ENCODE results near the gene LRRFIP1.

Gene LRRFIP1

DNA sequence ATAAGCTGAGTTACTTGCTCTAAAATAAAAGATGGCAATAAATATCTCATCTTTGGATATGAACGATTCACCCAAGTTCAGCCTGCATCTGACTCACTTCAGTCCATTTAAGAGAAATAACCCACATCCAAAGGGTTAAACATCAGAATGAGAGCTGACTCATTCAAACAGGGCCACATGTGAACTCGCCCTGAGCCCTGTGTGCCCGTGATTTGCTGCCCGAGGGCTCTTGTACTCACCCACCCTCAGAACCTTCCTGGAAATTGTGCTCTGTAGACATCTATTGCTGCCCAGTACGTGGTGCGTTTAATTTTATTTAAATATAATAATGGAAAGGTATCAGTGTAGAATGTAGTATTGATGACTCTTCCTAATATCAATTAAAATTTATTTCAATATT is 104.3 kb downstream of the LRRFIP1 start:
- Histone ChIP-seq H3K4me3 (ENCODE audit: low read length) (no peak overlapping the region), H3K36me3 (ENCODE audit: insufficient read depth, low read depth, low read length) (peaks cover 6% of the 10 kb centered on the region; the same call in 1 of the 2 replicates), H3K4me1 (ENCODE audit: insufficient read depth, low read length) (peaks cover 43% of the 10 kb centered on the region), H3K9ac (ENCODE audit: low read depth, low read length) (no peak overlapping the region), H3K27ac (ENCODE audit: low read length) (no peak overlapping the region), H3K27me3 (ENCODE audit: insufficient read depth, low read length) (no peaks in the 10 kb centered on the region), H3K9me3 (ENCODE audit: insufficient read depth, low read depth, low read length) (no peaks in the 10 kb centered on the region)

DNA sequence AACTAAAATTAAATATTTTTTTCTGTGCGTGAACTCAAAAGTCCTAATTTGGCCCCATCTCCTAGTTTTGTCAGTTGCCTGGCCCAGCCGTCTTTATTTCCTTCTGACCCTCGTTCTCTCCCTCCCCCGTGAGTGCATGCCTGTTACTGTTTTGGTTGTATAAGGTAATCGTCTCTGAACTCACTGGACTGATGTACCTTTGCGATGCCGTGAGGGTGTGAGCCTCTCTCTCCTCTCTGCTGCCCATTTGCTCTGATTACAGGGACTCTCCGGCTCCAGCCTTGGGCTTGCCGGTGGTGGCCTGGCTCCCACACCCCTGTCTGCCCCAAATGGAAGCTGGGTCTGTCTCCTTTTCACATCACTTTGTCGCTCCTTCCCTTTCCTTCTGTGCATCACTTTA is 104.7 kb downstream of the LRRFIP1 start:
- peaks cover 43% of the 10 kb centered on the region for H3K4me1 ChIP-seq (ENCODE audit: insufficient read depth, low read length)
- H3K9ac ChIP-seq (ENCODE audit: low read depth, low read length): no peak overlapping the region
- no peaks in the 10 kb centered on the region for H3K9me3 ChIP-seq (ENCODE audit: insufficient read depth, low read depth, low read length)
- no peak overlapping the region for H3K27ac ChIP-seq (ENCODE audit: low read length)
- peaks cover 6% of the 10 kb centered on the region; the same call in 1 of the 2 replicates for H3K36me3 ChIP-seq (ENCODE audit: insufficient read depth, low read depth, low read length)
- H3K27me3 ChIP-seq (ENCODE audit: insufficient read depth, low read length): no peaks in the 10 kb centered on the region
- no peak overlapping the region for H3K4me3 ChIP-seq (ENCODE audit: low read length)

DNA sequence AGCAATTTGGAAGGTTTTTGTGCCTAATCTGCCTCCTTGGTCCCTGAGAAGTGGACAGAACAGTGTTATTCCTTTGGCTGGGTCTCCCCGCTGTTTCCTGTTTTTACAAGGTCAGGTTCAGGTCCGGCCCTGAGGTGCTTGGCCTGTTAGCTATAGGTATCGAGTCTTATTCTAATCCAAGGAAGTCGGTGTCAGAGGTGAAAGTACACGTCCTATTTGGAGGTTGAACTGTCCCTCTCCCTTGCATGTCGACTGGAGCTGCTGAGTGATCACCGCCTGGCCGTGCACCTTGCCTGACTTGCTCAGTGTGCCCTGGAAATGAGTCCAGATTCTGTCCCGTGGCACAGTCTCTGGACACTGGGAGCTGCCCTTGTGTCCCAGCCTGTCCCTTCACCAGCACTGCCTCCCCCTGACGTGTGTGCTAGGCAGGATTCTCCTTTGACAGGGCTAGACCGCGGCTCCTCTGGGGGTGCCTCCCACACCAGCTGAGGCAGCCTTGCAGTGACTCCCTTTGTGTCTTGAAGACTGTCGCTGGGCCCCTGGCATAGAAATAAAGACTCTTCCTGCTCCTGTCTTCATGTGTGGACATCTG is 105.5 kb downstream of the LRRFIP1 start:
- Histone ChIP-seq H3K4me3 (ENCODE audit: low read length) (no peak overlapping the region), H3K9me3 (ENCODE audit: insufficient read depth, low read depth, low read length) (no peaks in the 10 kb centered on the region), H3K36me3 (ENCODE audit: insufficient read depth, low read depth, low read length) (peaks cover 8% of the 10 kb centered on the region; the same call in 1 of the 2 replicates), H3K4me1 (ENCODE audit: insufficient read depth, low read length) (peaks cover 43% of the 10 kb centered on the region), H3K27ac (ENCODE audit: low read length) (no peak overlapping the region), H3K27me3 (ENCODE audit: insufficient read depth, low read length) (no peaks in the 10 kb centered on the region), H3K9ac (ENCODE audit: low read depth, low read length) (no peak overlapping the region)

DNA sequence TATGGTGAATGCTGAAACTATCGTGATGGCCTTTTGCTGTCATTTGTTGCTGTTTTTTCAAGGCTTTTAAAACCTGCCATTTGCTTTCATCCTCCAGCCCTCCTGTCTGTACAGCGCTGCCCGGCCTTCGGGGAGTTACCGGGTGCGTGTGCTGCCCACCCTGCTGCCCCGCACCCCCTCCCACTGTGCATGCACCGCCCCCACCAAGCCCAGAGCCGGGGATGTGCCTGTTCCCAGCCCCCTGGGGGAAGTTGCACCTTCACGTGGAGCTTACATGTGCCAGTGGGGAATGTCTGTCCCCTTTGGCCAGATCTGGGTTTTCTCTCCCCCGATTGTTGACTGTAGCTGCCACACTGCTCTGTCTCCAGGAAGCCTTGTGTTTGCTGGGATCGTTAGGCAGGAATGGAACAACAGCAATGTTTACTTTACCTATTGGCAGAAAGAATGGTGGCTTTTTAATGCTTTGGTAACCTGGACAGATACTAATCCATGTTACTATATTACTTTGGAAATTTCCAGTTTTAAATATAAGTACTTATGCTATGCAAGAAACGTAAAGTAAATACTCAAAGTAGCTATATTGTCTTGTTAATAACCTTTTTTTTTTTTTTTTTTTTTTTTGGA is 106.4 kb downstream of the LRRFIP1 start:
- H3K4me3 ChIP-seq (ENCODE audit: low read length): no peak overlapping the region
- H3K9ac ChIP-seq (ENCODE audit: low read depth, low read length): 0 out of 2 replicates have a peak overlapping the region, but pooled peaks have one; percentile 17
- no peaks in the 10 kb centered on the region for H3K9me3 ChIP-seq (ENCODE audit: insufficient read depth, low read depth, low read length)
- no peak overlapping the region for H3K27ac ChIP-seq (ENCODE audit: low read length)
- peaks cover 40% of the 10 kb centered on the region for H3K4me1 ChIP-seq (ENCODE audit: insufficient read depth, low read length)
- no peaks in the 10 kb centered on the region for H3K27me3 ChIP-seq (ENCODE audit: insufficient read depth, low read length)
- H3K36me3 ChIP-seq (ENCODE audit: insufficient read depth, low read depth, low read length): peaks cover 11% of the 10 kb centered on the region; the same call in 1 of the 2 replicates

DNA sequence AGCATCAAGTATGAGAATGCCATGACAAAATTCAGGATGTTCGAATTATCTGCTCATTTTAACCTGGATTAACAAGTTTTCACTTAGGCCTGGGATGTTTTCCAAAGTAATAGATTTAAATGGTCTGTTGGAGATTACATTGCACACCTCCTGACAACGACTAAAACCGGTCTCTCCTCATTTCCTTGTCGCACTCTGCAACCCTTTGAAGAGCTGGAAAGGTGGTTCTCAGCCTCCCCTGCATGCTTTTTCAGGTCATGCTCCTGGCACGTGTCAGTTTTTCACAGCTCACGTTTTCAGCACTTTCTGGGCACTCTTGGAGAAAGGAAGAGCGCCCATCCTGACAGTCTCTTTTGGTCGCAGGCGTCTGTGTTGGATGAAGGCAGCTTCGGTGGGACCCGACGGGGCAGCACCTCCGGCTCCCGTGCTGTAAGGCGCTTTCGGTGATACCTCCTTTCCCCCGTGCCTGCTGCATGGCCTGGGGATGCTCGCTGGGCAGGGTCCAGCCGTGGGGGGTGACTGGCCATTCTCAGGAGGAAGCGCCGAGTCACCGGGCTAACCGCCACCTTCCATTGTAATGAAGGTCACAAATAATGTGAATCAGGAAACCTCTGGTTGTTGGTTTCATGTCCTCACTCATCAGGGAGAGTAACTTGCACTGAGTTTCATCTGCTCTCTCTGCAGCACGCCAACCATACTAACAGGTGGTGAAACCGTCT is 107.7 kb downstream of the LRRFIP1 start:
- Histone ChIP-seq H3K9me3 (ENCODE audit: insufficient read depth, low read depth, low read length) (no peaks in the 10 kb centered on the region), H3K4me3 (ENCODE audit: low read length) (no peak overlapping the region), H3K27me3 (ENCODE audit: insufficient read depth, low read length) (no peaks in the 10 kb centered on the region), H3K4me1 (ENCODE audit: insufficient read depth, low read length) (peaks cover 36% of the 10 kb centered on the region), H3K36me3 (ENCODE audit: insufficient read depth, low read depth, low read length) (peaks cover 11% of the 10 kb centered on the region; the same call in 1 of the 2 replicates), H3K27ac (ENCODE audit: low read length) (no peak overlapping the region), H3K9ac (ENCODE audit: low read depth, low read length) (no peak overlapping the region; the same call in 1 of the 2 replicates)

DNA sequence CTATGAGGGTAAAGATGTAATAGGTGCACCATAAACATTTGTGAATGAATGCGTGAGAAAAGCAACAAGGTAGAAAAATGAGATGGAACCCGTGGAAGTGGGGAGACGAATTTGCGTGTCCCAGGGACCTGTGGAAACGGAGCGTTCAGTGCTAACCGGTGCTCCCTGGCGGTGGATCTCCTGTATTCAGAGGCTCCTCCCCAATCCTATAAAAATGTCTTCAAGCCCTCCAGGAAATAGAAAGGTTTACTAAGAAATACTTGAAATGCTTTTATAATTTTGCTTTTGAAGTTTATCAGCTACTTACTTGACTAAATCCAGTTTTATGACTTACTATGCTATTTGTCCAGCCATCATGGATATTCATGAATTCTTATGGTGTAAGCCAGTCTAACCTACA is 108.4 kb downstream of the LRRFIP1 start:
- H3K27me3 ChIP-seq (ENCODE audit: insufficient read depth, low read length): no peaks in the 10 kb centered on the region
- no peak overlapping the region for H3K27ac ChIP-seq (ENCODE audit: low read length)
- no peak overlapping the region; the same call in 1 of the 2 replicates for H3K9ac ChIP-seq (ENCODE audit: low read depth, low read length)
- no peak overlapping the region for H3K4me3 ChIP-seq (ENCODE audit: low read length)
- H3K9me3 ChIP-seq (ENCODE audit: insufficient read depth, low read depth, low read length): no peaks in the 10 kb centered on the region
- H3K36me3 ChIP-seq (ENCODE audit: insufficient read depth, low read depth, low read length): peaks cover 11% of the 10 kb centered on the region; the same call in 1 of the 2 replicates
- peaks cover 38% of the 10 kb centered on the region for H3K4me1 ChIP-seq (ENCODE audit: insufficient read depth, low read length)

DNA sequence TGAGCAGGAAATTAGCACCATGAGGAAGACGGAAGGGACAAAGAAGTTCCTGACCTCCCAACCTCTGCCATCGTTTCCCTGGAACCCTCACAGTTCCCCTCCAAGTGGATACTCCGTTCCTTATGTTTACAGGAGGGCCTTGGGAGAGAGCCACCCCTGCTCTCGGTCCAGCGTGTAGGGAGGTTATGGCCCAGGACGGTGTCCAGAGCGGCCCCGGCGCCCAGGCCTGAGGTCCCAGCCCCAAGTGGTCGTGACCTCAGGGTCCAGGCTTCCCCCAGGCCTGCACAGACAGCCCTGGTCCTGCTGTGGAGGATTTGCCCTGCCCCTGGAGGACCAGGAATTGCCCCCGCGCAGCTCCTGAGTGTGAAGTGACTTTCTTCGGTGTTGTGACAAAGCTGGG is 109.4 kb downstream of the LRRFIP1 start:
- H3K9ac ChIP-seq (ENCODE audit: low read depth, low read length): no peak overlapping the region
- H3K9me3 ChIP-seq (ENCODE audit: insufficient read depth, low read depth, low read length): no peaks in the 10 kb centered on the region
- peaks cover 32% of the 10 kb centered on the region for H3K4me1 ChIP-seq (ENCODE audit: insufficient read depth, low read length)
- H3K4me3 ChIP-seq (ENCODE audit: low read length): no peak overlapping the region
- peaks cover 11% of the 10 kb centered on the region; the same call in 1 of the 2 replicates for H3K36me3 ChIP-seq (ENCODE audit: insufficient read depth, low read depth, low read length)
- no peak overlapping the region for H3K27ac ChIP-seq (ENCODE audit: low read length)
- H3K27me3 ChIP-seq (ENCODE audit: insufficient read depth, low read length): no peaks in the 10 kb centered on the region

DNA sequence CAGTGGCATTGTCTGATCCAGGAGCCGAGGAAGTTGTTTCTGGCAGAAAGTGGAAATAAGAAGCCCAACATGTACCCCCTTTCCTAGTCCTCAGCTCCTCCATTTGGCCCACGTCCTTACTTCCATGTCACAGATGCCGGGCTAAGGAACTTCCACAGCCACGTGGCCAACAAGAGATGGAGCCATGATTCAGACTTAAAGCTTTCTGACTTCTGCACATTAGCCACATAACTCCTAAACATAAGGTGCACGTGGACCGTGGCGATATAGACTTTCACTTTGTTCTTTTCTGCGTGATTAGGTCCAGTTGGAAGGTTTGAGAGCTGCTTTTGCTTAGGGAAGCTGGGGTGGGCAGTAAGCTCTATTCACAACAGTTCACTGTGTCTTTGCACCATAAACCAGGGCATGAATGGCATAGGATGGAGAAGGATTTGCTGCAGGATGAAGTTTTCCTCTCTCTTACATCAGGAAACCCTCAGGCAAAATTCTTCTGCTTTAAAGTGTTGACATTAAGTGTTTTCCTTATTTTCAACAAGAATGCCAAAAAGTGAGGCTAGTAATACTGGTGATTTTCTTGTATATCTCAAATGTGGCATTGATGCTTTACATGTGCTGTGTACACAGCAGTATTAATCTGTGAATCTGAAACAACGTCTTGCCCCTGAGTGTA is 109.9 kb downstream of the LRRFIP1 start:
- Histone ChIP-seq H3K9ac (ENCODE audit: low read depth, low read length) (no peak overlapping the region), H3K9me3 (ENCODE audit: insufficient read depth, low read depth, low read length) (no peaks in the 10 kb centered on the region), H3K4me3 (ENCODE audit: low read length) (no peak overlapping the region), H3K36me3 (ENCODE audit: insufficient read depth, low read depth, low read length) (peaks cover 11% of the 10 kb centered on the region; the same call in 1 of the 2 replicates), H3K4me1 (ENCODE audit: insufficient read depth, low read length) (peaks cover 32% of the 10 kb centered on the region), H3K27me3 (ENCODE audit: insufficient read depth, low read length) (no peaks in the 10 kb centered on the region), H3K27ac (ENCODE audit: low read length) (no peak overlapping the region)

DNA sequence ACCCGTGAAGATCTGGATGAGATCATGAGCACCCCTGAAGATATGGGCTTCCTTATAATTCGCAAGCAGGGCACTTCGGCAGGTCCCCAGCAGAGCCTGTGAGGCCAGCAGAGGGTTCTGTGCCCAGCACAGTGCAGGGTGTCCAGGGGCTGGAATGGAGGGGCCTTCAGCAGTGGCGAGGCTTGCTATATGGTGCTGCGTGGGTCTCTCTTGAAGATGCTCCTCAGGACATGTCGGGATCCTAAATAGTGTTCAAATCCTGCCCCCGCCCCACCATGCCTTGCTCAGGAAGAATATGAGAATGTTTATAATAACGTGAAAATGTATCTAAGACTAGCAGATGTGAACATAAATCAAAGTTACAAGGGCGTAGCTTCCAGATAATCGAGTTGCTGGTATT is 110.9 kb downstream of the LRRFIP1 start:
- no peak overlapping the region for H3K9ac ChIP-seq (ENCODE audit: low read depth, low read length)
- H3K27me3 ChIP-seq (ENCODE audit: insufficient read depth, low read length): no peaks in the 10 kb centered on the region
- no peak overlapping the region for H3K4me3 ChIP-seq (ENCODE audit: low read length)
- H3K36me3 ChIP-seq (ENCODE audit: insufficient read depth, low read depth, low read length): peaks cover 11% of the 10 kb centered on the region; the same call in 1 of the 2 replicates
- no peak overlapping the region for H3K27ac ChIP-seq (ENCODE audit: low read length)
- H3K4me1 ChIP-seq (ENCODE audit: insufficient read depth, low read length): peaks cover 23% of the 10 kb centered on the region
- H3K9me3 ChIP-seq (ENCODE audit: insufficient read depth, low read depth, low read length): no peaks in the 10 kb centered on the region

DNA sequence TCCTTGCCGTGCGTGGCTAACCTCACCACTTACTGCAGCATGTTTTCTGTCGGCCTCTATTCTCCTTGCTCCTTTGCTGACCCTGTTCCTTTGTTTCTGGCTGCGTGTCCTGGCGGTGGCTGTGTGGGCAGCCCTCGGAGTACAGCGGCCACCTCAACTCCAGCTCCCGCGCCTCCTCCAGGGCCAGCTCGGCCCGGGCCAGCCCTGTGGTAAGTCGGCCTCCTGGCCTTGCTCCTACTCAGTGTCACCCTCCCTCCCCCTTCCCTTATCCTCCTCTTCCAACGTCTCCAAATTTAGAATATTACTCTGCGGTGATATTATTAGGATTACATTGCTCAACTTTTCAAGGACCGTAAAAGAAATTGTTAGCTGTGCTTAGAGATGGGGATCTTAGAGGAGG is 111.7 kb downstream of the LRRFIP1 start:
- Histone ChIP-seq H3K36me3 (ENCODE audit: insufficient read depth, low read depth, low read length) (peaks cover 11% of the 10 kb centered on the region; the same call in 1 of the 2 replicates), H3K27me3 (ENCODE audit: insufficient read depth, low read length) (no peaks in the 10 kb centered on the region), H3K4me1 (ENCODE audit: insufficient read depth, low read length) (peaks cover 15% of the 10 kb centered on the region), H3K9me3 (ENCODE audit: insufficient read depth, low read depth, low read length) (no peaks in the 10 kb centered on the region), H3K27ac (ENCODE audit: low read length) (no peak overlapping the region), H3K9ac (ENCODE audit: low read depth, low read length) (no peak overlapping the region), H3K4me3 (ENCODE audit: low read length) (no peak overlapping the region)

DNA sequence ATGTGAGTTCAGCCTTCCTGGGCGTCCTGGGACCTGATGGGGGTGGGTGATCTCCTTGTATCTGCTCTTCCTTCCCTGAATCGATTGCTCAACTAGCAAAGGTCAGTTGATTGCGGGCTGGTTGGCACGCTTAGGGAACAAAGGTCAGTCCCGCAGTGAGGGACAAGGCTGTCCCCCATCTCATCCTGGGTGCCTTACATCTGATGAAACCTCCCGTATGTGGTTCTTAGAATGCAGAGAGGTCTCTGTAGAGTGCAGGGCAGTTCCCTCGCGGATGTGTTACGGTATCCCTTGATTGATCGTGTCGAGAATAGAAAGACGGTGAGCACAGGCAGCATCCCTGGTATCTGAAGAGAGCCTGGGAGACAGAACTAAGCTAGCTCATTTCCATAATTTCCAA is 114.8 kb downstream of the LRRFIP1 start:
- H3K27ac ChIP-seq (ENCODE audit: low read length): no peak overlapping the region

More for the DNA sequence above, 114.8 kb downstream of the LRRFIP1 start:
- no peak overlapping the region for H3K9ac ChIP-seq (ENCODE audit: low read depth, low read length)
- H3K36me3 ChIP-seq (ENCODE audit: insufficient read depth, low read depth, low read length): peaks cover 5% of the 10 kb centered on the region; the same call in 1 of the 2 replicates
- no peaks in the 10 kb centered on the region for H3K9me3 ChIP-seq (ENCODE audit: insufficient read depth, low read depth, low read length)
- H3K4me1 ChIP-seq (ENCODE audit: insufficient read depth, low read length): peaks cover 3% of the 10 kb centered on the region; the same call in 1 of the 2 replicates
- H3K4me3 ChIP-seq (ENCODE audit: low read length): no peak overlapping the region
- H3K27me3 ChIP-seq (ENCODE audit: insufficient read depth, low read length): no peaks in the 10 kb centered on the region

All from iPS-20b (cell line).